ENCODE data around the gene MDK.
"Not testable (repeated sequence)": the region's sequence is repeated elsewhere in the genome, so short reads cannot be mapped to it uniquely, and the experiment has no call there.

MDK gene

DNA sequence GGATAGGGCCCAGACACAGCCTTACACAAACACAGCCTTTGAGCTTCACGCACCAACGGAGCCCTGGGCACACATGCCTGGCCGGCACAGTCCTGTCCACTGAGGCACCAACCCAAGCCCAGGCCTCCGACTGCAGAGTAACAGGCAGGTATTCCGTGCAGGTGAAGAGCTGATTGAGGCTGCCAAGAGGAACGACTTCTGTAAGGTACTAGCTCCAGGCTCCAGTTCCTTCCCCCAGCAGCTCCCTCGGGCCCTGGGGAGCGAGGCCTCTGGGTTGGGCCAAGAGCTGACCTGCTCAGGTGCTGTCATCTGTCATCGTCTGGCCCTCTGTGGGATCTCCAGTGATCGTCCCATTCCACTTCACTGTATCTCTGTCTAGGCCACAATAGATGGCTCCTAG is 3.2 kb upstream of the MDK start:
- Histone ChIP-seq H3K4me3 (ENCODE audit: low read depth, low read length, poor library complexity, severe bottlenecking) (no peak overlapping the region), H3K4me1 (ENCODE audit: insufficient read depth, low read length, severe bottlenecking) (peaks cover 17% of the 10 kb centered on the region), H3F3A (ENCODE audit: insufficient read depth, low read length) (no peaks in the 10 kb centered on the region), H3K79me2 (ENCODE audit: insufficient read depth, low read length) (no peaks in the 10 kb centered on the region), H3K4me2 (ENCODE audit: low read length) (no peak overlapping the region), H3K27ac (ENCODE audit: low read depth, low read length, poor library complexity, severe bottlenecking) (no peak overlapping the region), H3K36me3 (ENCODE audit: insufficient read depth, low read length) (peaks cover 55% of the 10 kb centered on the region), H3K9me3 (ENCODE audit: low read length) (no peaks in the 10 kb centered on the region), H3K27me3 (ENCODE audit: insufficient read depth, low read length) (no peaks in the 10 kb centered on the region), H3K9ac (ENCODE audit: low read length) (no peak overlapping the region), H4K20me1 (ENCODE audit: insufficient read depth, low read length) (no peaks in the 10 kb centered on the region), H2AFZ (ENCODE audit: low read length) (no peak overlapping the region), H3K9me2 (ENCODE audit: low read depth, low read length) (no peaks in the 10 kb centered on the region)
- no peak for TF ChIP-seq EZH2 (IDR thresholded peaks at IDR 0.05; ENCODE audit: borderline replicate concordance, low read length)
- TF ChIP-seq, protein P1, sequence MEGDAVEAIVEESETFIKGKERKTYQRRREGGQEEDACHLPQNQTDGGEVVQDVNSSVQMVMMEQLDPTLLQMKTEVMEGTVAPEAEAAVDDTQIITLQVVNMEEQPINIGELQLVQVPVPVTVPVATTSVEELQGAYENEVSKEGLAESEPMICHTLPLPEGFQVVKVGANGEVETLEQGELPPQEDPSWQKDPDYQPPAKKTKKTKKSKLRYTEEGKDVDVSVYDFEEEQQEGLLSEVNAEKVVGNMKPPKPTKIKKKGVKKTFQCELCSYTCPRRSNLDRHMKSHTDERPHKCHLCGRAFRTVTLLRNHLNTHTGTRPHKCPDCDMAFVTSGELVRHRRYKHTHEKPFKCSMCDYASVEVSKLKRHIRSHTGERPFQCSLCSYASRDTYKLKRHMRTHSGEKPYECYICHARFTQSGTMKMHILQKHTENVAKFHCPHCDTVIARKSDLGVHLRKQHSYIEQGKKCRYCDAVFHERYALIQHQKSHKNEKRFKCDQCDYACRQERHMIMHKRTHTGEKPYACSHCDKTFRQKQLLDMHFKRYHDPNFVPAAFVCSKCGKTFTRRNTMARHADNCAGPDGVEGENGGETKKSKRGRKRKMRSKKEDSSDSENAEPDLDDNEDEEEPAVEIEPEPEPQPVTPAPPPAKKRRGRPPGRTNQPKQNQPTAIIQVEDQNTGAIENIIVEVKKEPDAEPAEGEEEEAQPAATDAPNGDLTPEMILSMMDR (IDR thresholded peaks at IDR 0.05; ENCODE audit: low read length), result no peak

DNA sequence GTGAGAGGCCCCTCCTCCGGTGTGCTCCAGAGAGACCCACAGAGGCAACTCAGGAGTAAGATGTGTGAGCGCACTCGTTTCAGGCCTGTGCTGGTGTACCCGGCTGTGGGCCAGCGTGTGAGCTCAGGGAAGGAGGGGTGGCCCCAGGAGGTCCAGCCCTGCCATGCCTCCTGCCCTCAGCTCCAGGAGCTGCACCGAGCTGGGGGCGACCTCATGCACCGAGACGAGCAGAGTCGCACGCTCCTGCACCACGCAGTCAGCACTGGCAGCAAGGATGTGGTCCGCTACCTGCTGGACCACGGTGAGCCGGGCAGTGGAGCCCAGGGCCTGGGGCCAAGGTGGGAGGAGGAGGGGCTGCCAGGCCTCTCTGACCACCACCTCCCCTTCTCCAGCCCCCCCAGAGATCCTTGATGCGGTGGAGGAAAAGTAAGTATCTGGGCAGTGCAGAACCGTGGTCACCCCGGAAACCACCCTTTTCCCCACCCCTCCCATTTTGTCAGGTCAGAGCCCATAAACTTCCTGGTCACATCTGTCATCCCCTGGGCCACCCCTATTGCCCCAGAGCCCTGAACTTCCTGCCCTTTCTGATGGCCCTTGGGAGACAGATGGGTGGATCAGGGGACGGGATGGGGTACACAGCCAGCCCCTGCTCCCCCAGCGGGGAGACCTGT is 2.5 kb upstream of the MDK start:
- H3K27ac ChIP-seq (ENCODE audit: low read depth, low read length, poor library complexity, severe bottlenecking), result no peak overlapping the region

DNA sequence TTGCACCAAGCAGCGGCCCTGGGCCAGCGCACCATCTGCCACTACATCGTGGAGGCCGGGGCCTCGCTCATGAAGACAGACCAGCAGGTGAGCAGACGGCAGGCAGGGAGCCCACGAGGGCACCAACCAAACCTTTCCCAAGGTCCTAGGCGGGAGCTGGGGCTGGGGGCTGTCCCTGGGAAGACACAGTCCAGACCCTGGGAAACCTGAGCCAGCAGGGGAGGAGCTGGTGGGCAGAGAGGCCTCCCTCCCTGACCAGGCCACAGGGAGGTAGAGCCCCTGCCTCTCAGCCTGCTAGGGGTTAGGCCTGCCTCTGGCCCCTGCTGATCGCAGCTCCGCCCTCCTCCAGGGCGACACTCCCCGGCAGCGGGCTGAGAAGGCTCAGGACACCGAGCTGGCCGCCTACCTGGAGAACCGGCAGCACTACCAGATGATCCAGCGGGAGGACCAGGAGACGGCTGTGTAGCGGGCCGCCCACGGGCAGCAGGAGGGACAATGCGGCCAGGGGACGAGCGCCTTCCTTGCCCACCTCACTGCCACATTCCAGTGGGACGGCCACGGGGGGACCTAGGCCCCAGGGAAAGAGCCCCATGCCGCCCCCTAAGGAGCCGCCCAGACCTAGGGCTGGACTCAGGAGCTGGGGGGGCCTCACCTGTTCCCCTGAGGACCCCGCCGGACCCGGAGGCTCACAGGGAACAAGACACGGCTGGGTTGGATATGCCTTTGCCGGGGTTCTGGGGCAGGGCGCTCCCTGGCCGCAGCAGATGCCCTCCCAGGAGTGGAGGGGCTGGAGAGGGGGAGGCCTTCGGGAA is 1.8 kb upstream of the MDK start:
- not testable (repeated sequence) for H3K9ac ChIP-seq (ENCODE audit: low read length)

More for the DNA sequence above, 2.5 kb upstream of the MDK start:
- Histone ChIP-seq H3K27me3 (ENCODE audit: insufficient read depth, low read length) (no peaks in the 10 kb centered on the region), H3K79me2 (ENCODE audit: insufficient read depth, low read length) (no peaks in the 10 kb centered on the region), H3K4me1 (ENCODE audit: insufficient read depth, low read length, severe bottlenecking) (peaks cover 17% of the 10 kb centered on the region), H3K4me3 (ENCODE audit: low read depth, low read length, poor library complexity, severe bottlenecking) (no peak overlapping the region), H3K9ac (ENCODE audit: low read length) (no peak overlapping the region), H3K4me2 (ENCODE audit: low read length) (no peak overlapping the region), H3K9me2 (ENCODE audit: low read depth, low read length) (no peaks in the 10 kb centered on the region), H2AFZ (ENCODE audit: low read length) (no peak overlapping the region), H3F3A (ENCODE audit: insufficient read depth, low read length) (no peaks in the 10 kb centered on the region), H3K9me3 (ENCODE audit: low read length) (no peaks in the 10 kb centered on the region), H3K36me3 (ENCODE audit: insufficient read depth, low read length) (peaks cover 50% of the 10 kb centered on the region), H4K20me1 (ENCODE audit: insufficient read depth, low read length) (no peaks in the 10 kb centered on the region)
- TF ChIP-seq EZH2 (IDR thresholded peaks at IDR 0.05; ENCODE audit: borderline replicate concordance, low read length), result no peak
- TF ChIP-seq, protein P1 (IDR thresholded peaks at IDR 0.05; ENCODE audit: low read length), result no peak

More for the DNA sequence above, 1.8 kb upstream of the MDK start:
- not testable (repeated sequence) for H3K9me3 ChIP-seq (ENCODE audit: low read length); H3K4me3 ChIP-seq (ENCODE audit: low read depth, low read length, poor library complexity, severe bottlenecking); H3K27me3 ChIP-seq (ENCODE audit: insufficient read depth, low read length); H3K9me2 ChIP-seq (ENCODE audit: low read depth, low read length); H3F3A ChIP-seq (ENCODE audit: insufficient read depth, low read length); H3K27ac ChIP-seq (ENCODE audit: low read depth, low read length, poor library complexity, severe bottlenecking); H4K20me1 ChIP-seq (ENCODE audit: insufficient read depth, low read length); H2AFZ ChIP-seq (ENCODE audit: low read length); H3K4me2 ChIP-seq (ENCODE audit: low read length); H3K79me2 ChIP-seq (ENCODE audit: insufficient read depth, low read length)
- peaks cover 17% of the 10 kb centered on the region for H3K4me1 ChIP-seq (ENCODE audit: insufficient read depth, low read length, severe bottlenecking)
- peaks cover 42% of the 10 kb centered on the region for H3K36me3 ChIP-seq (ENCODE audit: insufficient read depth, low read length)
